Measurements from ENCODE around the gene FER.
"Not testable (repeated sequence)": the region's sequence is repeated elsewhere in the genome, so short reads cannot be mapped to it uniquely, and the experiment has no call there.

FER gene

DNA sequence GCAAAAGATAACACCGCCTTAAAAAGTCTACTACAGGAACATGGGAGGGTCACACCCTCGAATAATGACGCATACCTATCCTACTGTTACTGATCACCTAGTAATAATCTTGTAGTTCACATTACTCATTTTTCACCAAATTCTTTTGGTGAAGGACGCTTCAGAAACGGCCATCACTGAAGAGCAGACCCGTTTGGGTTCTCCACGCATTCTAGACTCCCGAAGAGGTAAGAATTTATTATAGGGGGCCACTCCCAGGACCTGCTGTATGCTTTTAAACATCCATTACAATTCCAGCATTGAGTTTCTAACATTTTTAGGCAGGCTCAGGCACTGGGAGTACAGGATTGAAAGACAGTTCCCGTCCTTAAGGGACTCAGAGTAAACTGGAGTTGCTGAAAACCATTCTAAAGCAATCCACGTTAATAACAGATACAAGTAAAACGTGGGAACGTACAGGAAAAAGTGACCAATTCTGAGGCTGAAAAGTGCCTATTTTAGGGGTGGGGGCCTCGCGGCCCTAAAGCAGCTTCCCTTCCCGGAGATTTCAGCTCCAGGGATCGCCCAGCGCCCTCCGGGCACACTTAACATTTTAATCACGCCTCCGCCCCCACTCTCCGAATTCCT is at the start of gene FER:
Gene FER, plus strand, starts transcription at position 124 of the 627 bp plus-strand sequence. CDS start 50,286 bp downstream, outside the sequence.
- DNase-seq, result no peak

- not testable (repeated sequence) for DNase-seq
Observed at GRCh38 chr5:108700388-108700787, 47.3 kb upstream of the FER start.

- no peak for DNase-seq
Observed at GRCh38 chr5:108700930-108701329, 46.8 kb upstream of the FER start.

- DNase-seq, result no peak
Observed at GRCh38 chr5:108702546-108702945, 45.2 kb upstream of the FER start.

GRCh38 chr5:108703313-108703712 is 44.4 kb upstream of the FER start:
- DNase-seq, result no peak

DNA sequence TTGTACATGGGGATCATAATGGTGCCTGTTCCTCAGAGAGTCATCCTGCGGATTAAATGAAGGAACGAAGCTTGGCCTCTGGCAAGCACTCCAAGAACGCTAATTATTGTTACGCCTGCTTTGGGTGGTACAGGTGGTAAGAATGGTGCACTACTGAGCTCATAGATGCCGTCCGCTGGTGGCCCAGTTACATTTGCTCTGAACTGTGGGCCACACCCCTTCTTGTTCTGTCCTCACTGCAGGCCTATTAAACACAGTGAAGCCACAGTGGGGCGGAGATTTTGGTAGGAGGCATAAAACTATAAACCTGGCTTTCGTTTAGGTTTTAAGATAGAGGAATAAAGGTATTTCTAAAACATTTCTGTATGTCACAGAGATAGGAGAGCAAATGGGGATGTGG is 40.6 kb upstream of the FER start:
- no peak for DNase-seq

GRCh38 chr5:108711898-108712297 is 35.8 kb upstream of the FER start:
- no peak for DNase-seq

- DNase-seq, result no peak
Observed at GRCh38 chr5:108715408-108715807, 32.3 kb upstream of the FER start.

- no peak for DNase-seq
Observed at GRCh38 chr5:108720391-108720790, 27.3 kb upstream of the FER start.

DNA sequence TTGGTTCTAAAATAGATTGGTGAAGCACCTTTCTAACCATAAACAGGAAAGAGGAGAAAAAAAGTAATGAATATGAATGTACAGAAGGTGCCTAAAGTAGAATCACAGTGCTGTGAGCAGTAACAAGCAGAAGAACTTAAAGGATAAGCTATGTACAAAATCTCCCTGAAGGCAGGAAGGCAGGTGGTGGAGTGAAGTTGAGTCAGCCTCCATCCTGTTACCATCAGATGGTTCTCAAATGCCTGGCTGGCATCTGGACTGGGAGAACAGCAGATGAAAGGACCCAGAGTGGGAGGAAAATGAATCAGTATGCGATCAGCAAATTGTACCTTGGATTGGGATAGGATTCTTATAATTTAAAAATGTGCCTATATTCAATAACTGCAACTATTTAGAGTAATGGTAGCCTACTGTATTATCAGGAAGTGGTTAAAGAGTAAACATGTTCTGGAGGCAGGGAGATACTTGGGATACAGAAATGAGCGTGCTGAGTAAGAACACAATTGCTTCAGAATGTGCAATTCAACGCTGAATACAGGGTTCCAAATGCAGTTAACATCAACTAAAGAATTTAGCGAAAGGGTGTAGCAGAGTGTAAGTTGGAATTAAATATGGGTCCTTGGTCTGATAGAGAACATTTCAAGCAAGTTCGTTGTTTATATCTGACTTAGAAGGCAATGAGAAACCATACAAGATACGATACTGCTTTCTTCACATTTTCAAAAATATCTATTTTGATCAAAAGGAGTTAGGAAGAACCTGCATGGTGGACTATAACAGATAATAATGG is 21.1 kb upstream of the FER start:
- no peak for DNase-seq

DNA sequence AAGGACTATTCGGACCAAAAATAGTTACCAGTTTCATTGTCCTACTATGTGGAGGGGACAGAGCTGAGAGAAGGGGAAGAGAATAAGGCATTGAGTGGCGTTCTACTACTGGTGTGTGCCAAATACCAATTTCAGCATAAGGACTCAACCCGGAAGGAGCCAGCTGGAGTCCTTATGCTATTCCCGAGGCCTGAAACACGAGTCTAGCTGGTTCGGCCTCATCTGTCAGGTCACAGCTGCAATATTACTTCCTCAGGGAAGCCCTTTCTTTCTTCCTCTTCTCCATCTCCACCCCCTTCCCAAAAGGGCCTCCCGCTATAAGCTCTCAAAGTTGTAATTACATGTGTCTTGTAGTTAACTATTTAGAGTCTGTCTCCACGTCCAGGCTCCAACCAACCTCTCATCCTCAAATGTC is 20.5 kb upstream of the FER start:
- no peak for DNase-seq

GRCh38 chr5:108727651-108728565 is 19.8 kb upstream of the FER start:
- peak; percentile 50 to 83 for DNase-seq

GRCh38 chr5:108728566-108729241 is 19.0 kb upstream of the FER start:
- DNase-seq, result no peak

DNA sequence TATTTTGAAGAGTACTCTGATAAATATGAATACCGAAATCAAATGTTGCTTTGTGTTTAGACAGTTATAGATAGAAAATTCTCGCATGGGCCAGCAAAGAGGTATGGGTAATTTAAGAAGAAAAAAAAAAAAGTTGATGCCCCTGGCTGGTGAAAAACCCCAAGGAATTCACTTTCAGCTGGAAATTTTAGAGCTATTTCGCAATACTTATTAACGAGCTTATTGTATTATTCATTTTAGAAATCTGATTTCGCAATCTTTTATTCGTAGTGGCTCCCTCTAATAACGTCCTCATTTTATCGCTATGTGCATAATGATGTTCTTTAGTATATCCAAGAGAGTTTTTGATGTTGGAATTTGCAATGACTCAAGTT is 18.5 kb upstream of the FER start:
- no peak for DNase-seq

- no peak for DNase-seq
Observed at GRCh38 chr5:108730617-108731340, 16.9 kb upstream of the FER start.

DNA sequence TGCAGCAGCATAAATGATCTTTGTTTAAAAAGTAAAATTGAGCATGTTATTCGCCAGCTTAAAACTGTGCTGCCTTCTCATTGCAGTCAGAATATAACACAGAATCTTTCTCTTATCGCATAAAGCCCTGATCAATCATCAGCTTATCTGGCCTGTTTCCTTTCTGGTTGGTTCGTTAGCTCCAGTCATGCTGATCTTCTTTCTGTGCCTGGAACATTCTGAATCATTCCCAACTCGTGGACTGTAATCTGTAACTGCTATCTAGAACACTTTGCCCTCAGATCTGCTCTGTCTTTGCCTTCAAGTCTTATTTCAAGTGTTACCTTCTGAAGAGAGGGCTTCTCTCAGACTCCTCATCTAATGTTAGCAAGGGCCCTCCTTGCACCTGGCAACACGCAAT is 11.9 kb upstream of the FER start:
- DNase-seq, result no peak

GRCh38 chr5:108736855-108737254 is 10.8 kb upstream of the FER start:
- DNase-seq, result no peak

DNA sequence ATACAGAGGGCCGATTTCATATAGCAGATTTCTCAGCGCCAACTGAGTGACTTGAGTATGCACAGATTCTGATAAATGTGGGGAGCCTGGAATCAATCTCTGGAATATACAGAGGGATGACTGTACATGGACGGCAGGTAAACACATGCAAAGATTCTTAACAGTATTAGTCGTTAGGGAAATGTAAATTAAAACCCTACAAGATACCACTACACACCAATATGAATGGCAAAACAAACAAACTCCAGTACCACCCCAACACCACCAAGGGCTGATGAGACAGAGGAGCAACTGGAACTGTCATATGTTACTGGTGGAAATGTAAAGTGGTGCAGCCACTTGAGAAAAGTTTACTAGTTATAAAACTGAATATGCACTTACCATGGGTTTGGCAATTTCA is 8.3 kb upstream of the FER start:
- DNase-seq, result no peak

DNA sequence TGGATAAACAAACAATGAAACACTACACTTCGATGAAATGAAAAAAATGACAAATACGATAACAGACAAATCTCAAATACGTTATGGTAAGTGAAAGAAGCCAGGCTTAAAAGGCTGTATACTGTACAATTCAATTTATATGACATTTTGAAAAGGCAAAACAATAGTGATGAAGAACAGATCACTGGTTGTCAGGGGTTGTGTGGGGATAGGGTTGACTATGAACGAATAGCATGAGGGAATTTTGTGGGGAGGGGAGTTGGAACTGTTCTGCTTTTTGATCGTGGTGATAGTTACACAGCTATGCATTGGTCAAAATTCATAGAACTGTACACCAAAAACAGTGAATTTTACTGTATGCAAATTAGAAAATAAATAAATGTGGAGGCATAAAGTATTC is 7.8 kb upstream of the FER start:
- no peak for DNase-seq

DNA sequence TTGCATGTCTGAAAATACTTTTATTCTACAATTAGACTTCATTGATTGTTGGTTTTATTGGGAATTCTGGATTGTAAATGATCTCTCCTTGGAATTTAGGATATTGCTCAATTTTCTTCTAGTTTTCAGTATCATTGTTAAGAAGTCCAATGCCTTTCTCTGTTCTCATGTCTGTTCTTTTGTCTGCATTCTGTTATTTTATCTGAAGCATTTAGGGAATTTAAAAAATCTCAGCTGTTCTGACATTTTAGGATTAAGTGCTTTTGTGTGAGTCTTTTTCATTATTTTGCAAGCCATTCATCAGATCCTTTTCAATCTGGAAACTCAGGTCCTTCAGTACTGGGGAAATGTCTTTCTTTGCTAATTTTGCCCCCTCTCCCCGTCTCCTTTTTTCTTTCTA is 4.4 kb upstream of the FER start:
- DNase-seq, result no peak

DNA sequence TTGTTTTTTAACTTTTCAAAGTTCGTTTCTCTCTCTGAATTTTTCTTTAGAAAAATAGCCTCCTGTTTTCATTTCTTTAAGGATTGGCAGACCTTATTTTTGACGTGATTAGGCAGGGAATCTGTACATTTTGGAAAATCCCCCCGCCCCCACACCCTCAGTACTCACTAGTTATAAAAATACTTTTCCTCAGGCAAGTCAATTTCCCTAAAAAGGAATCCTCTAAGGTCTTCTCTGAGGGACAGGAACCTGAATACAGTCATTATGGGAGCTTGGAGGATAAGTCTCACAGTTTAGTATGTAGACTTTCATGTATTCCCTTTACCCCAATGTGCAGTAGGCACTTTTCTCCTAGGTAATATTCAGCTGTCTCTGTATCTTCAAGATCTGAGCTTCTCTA is 3.9 kb upstream of the FER start:
- no peak for DNase-seq

- no peak for DNase-seq
Observed at GRCh38 chr5:108747111-108747773, 455 bp upstream of the FER start.

All from NCI-H526 (cell line).